ENCODE results near the gene SNCAIP. TPM values are rescaled to one million over a fixed set of nuclear protein-coding genes. Genes with fewer than 3 reads are reported as not detected.

The SNCAIP gene
- total RNA-seq, 1 experiment from 2014 or later, result 1.2 TPM

DNA sequence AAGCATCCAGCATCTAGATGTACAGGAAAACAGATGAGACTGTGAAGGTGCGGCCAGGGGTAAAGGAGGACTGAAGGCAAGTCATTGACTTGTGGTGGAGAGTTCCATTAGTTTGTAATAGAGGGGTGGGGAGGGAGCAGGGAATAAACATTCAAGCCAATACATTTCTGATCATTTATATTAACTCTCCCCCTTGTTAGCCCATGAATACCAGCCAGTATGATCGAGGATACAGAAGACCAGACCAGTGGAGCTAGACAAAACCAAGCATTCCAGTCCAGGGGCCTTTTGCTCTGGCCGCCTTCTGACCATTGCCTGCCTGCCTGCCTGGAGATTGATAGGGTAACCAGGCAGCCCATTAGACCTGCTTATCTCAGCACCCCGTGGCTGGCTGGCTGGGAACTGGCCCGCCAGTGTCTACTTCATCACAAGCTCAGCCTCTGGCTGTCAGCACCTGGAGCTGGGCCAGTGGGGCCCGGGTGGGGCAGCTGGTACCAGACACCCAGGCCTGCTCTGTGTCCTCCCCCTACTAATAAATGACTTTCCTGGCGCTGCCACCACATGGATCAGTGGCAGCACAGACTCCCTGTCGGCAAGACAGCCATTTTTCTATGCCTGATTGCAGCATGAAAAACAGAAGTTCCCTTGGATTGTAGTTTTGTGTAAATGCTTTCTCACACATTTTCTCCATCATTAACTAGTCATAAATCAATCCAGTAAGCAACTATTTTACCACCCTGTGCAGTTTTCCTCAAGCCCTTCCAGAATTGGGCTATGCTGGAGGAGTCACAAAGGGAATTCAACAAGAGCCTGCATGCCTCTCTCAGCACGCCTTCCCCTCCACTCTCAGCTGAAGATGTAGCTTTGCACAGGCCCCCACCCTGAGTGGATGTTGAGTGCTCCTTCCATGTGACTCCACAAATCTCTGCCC, 181.3 kb downstream of the SNCAIP start:
- DNase-seq, result no peak
- Histone ChIP-seq H3K36me3 (ENCODE audit: control insufficient read depth, insufficient read depth, low read length) (no peaks in the 10 kb centered on the region), H3K4me3 (ENCODE audit: low read depth, low read length) (no peak overlapping the region), H3K9me3 (no peaks in the 10 kb centered on the region), H3K27me3 (replicated peaks; ENCODE audit: control insufficient read depth, insufficient read depth, low read length) (no peaks in the 10 kb centered on the region), H3K4me1 (no peaks in the 10 kb centered on the region)
- H3K27ac Mint-ChIP-seq (ENCODE audit: unreplicated experiment), result no peak overlapping the region
- no peaks in the 10 kb centered on the region for H3K36me3 Mint-ChIP-seq (ENCODE audit: insufficient read depth, unreplicated experiment)
- TF ChIP-seq, protein P1, sequence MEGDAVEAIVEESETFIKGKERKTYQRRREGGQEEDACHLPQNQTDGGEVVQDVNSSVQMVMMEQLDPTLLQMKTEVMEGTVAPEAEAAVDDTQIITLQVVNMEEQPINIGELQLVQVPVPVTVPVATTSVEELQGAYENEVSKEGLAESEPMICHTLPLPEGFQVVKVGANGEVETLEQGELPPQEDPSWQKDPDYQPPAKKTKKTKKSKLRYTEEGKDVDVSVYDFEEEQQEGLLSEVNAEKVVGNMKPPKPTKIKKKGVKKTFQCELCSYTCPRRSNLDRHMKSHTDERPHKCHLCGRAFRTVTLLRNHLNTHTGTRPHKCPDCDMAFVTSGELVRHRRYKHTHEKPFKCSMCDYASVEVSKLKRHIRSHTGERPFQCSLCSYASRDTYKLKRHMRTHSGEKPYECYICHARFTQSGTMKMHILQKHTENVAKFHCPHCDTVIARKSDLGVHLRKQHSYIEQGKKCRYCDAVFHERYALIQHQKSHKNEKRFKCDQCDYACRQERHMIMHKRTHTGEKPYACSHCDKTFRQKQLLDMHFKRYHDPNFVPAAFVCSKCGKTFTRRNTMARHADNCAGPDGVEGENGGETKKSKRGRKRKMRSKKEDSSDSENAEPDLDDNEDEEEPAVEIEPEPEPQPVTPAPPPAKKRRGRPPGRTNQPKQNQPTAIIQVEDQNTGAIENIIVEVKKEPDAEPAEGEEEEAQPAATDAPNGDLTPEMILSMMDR (IDR thresholded peaks at IDR 0.05; ENCODE audit: insufficient read depth in 1 of 2, low read depth in 1 of 2, low read length in 1 of 2, severe bottlenecking in 1 of 2, unreplicated experiment in 1 of 2), result no peak
- H3K4me3 Mint-ChIP-seq (ENCODE audit: unreplicated experiment), result no peak overlapping the region
- H3K27me3 Mint-ChIP-seq (ENCODE audit: insufficient read depth, unreplicated experiment), result no peaks in the 10 kb centered on the region
- peaks cover 9% of the 10 kb centered on the region for H3K9me3 Mint-ChIP-seq (ENCODE audit: unreplicated experiment)
- ChIA-PET CTCF (no interaction called here), POLR2A (no interaction called here)
- H3K4me1 Mint-ChIP-seq (ENCODE audit: low read depth, unreplicated experiment), result no peaks in the 10 kb centered on the region
- BruUV-seq (replicated peaks), result no TSS peak
- intact Hi-C loops (cut with micrococcal nuclease; ENCODE audit: unreplicated experiment), result loop anchor here (10.0 kb wide), 1 partner anchor 179 kb away; the partner anchor contains the start of gene SNCAIP

DNA sequence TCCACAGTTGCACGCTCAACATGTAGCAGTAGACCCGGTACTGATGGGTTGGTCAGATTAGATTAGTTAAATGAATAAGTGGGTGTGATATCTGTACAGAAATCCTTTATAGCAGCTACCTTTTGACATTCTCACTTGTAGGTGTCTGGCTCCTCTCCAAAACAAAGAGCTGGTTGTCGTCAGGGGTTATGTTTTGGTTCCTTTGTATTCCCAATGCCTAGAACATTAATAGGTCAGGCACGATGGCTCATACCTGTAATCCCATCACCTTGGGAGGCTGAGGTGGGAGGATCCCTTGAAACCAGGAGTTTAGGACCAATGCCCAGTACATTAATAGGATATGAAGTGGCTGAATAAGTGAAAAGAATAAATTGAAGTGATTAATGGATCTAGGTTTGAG, 182.1 kb downstream of the SNCAIP start:
- Histone ChIP-seq H3K4me1 (no peaks in the 10 kb centered on the region), H3K9me3 (no peaks in the 10 kb centered on the region), H3K27me3 (replicated peaks; ENCODE audit: control insufficient read depth, insufficient read depth, low read length) (no peaks in the 10 kb centered on the region), H3K36me3 (ENCODE audit: control insufficient read depth, insufficient read depth, low read length) (no peaks in the 10 kb centered on the region), H3K4me3 (ENCODE audit: low read depth, low read length) (no peak overlapping the region)
- intact Hi-C loops (cut with micrococcal nuclease; ENCODE audit: unreplicated experiment), result loop anchor here (10.0 kb wide), 1 partner anchor 179 kb away; the partner anchor contains the start of gene SNCAIP
- no peak for DNase-seq
- BruUV-seq (replicated peaks), result no TSS peak
- ChIA-PET CTCF (no interaction called here), POLR2A (no interaction called here)
- no peaks in the 10 kb centered on the region for H3K27me3 Mint-ChIP-seq (ENCODE audit: insufficient read depth, unreplicated experiment)
- peaks cover 2% of the 10 kb centered on the region for H3K9me3 Mint-ChIP-seq (ENCODE audit: unreplicated experiment)
- H3K36me3 Mint-ChIP-seq (ENCODE audit: insufficient read depth, unreplicated experiment), result no peaks in the 10 kb centered on the region
- TF ChIP-seq, protein P1 (IDR thresholded peaks at IDR 0.05; ENCODE audit: insufficient read depth in 1 of 2, low read depth in 1 of 2, low read length in 1 of 2, severe bottlenecking in 1 of 2, unreplicated experiment in 1 of 2), result no peak
- H3K27ac Mint-ChIP-seq (ENCODE audit: unreplicated experiment), result no peak overlapping the region
- H3K4me3 Mint-ChIP-seq (ENCODE audit: unreplicated experiment), result no peak overlapping the region
- no peaks in the 10 kb centered on the region for H3K4me1 Mint-ChIP-seq (ENCODE audit: low read depth, unreplicated experiment)

DNA sequence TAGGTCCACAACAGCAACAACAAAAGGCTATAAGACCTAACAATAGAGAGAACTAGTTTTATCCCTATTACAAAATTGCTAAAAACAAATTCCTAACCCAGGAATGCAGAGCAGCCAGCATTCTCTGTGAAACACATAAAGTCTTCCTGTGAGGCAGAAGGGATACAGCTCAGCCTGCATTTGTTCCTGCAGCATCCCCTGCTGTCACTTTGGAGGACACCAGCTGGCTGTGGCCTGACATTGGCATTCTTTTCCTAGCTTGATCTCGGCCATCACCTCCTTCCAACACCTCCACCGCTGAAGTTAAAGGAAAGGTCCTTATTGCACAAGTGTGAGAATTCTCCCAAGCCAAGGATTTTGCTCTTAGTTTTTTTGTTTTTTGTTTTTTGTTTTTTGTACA, 186.1 kb downstream of the SNCAIP start:
- no peaks in the 10 kb centered on the region for H3K4me1 ChIP-seq
- intact Hi-C loops (cut with micrococcal nuclease; ENCODE audit: unreplicated experiment), result loop anchor here (1.0 to 10.0 kb wide), 5 partner anchors 19 to 305 kb away; partner anchors contain the start of gene SNCAIP
- no peaks in the 10 kb centered on the region for H3K27me3 Mint-ChIP-seq (ENCODE audit: insufficient read depth, unreplicated experiment)
- H3K36me3 Mint-ChIP-seq (ENCODE audit: insufficient read depth, unreplicated experiment), result no peaks in the 10 kb centered on the region
- DNase-seq, result peak; percentile 63 to 64
- no peak overlapping the region for H3K27ac Mint-ChIP-seq (ENCODE audit: unreplicated experiment)
- POLR2A ChIA-PET, result no interaction called here
- H3K27me3 ChIP-seq (replicated peaks; ENCODE audit: control insufficient read depth, insufficient read depth, low read length), result no peaks in the 10 kb centered on the region
- H3K9me3 ChIP-seq, result no peaks in the 10 kb centered on the region
- TF ChIP-seq, protein P1 (IDR thresholded peaks at IDR 0.05; ENCODE audit: insufficient read depth in 1 of 2, low read depth in 1 of 2, low read length in 1 of 2, severe bottlenecking in 1 of 2, unreplicated experiment in 1 of 2), result peak; percentile 55 to 86
- H3K36me3 ChIP-seq (ENCODE audit: control insufficient read depth, insufficient read depth, low read length), result no peaks in the 10 kb centered on the region
- H3K4me3 Mint-ChIP-seq (ENCODE audit: unreplicated experiment), result no peak overlapping the region
- no peak overlapping the region for H3K4me3 ChIP-seq (ENCODE audit: low read depth, low read length)
- peaks cover 9% of the 10 kb centered on the region for H3K4me1 Mint-ChIP-seq (ENCODE audit: low read depth, unreplicated experiment)
- CTCF ChIA-PET, result interaction anchor here (0.6 to 1.7 kb wide), 7 partner anchors 38 to 303 kb away, joined by 3 to 8 read pairs (median 5); no protein-coding TSS in a partner anchor
- no peaks in the 10 kb centered on the region for H3K9me3 Mint-ChIP-seq (ENCODE audit: unreplicated experiment)
- no TSS peak for BruUV-seq (replicated peaks)

Measured in Caco-2 (cell line).